ENCODE measurements around the gene RRM2.

RRM2 gene

DNA sequence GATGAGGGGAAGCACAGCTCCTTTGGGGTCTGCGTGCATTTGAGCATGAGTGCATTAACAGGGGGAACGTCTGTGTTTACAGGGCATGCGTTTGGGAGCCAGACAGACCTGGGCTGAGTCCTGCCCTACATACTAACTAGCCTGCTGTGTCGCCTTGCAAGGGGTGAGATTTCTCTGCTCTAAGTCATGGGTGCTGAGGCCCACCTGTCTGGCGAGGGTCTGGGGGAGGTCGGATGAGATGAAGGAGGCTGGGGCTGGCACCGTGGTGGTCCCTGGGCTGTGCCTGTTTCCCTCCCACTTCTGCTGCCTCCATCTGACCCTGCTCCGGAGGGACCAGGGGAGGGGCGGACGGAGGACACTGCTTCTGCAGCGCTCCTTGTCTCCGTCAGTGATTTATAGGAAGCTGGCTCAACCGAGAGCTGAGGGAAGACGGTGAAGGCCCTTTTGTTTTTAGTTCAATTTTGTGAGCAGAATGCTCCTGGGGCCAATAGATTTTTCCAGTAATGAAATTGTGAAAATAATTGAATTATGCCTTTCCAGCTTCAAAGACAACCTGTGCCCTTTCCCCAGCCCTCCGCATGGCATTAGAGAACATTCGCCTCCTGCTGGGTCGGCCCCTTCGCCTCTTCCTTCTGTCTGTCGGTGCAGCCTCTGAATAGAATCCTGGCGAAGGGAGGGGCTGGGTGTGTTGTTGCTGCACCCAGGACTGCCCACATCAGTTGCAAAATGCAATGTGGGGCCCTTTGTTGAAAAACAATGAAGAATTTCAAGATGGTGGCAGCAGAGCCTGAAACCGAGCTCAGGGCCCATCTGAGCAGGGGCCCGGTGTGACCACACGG is 49.7 kb downstream of the RRM2 start:
- no peak for DNase-seq (ENCODE audit: low spot score)

- no peak for DNase-seq (ENCODE audit: low spot score)
Observed at GRCh38 chr2:10173258-10174005, 50.9 kb downstream of the RRM2 start.

DNA sequence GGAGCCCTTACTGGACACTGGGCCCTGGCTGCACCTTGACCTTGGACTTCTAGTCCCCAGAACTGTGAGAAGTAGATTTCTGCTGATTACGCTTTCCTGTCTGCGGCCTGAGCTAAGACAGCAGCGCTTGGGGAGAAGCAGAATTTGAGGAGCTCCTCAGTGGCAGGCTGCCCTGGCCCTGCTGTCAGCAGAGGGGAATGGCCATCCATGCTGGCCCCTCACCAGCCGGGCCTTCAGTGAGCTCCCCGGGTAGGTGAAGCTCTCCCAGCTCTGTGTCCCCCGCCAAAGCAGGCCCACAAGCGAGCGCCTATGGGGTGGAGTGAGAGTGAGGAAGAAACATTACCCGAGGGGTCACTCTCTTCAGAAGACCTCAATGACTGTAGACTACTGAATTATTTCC is 51.6 kb downstream of the RRM2 start:
- DNase-seq (ENCODE audit: low spot score): no peak

DNA sequence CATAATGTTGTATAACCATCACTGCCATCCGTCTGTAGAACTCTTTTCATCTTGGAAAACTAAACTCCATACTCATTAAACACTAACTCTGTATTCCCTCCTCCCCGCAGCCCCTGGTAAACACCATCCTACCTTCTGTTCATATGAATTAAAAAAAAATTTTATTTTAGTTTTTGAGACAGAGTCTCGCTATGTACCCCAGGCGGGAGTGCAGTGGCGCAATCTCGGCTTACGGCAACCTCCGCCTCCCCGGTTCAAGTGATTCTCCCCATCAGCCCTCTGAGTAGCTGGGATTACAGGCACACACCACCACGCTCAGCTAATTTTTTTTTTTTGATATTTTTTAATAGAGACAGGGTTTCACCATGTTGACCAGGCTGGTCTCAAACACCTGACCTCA is 52.9 kb downstream of the RRM2 start:
- DNase-seq (ENCODE audit: low spot score): no peak

GRCh38 chr2:10178751-10179150 is 56.2 kb downstream of the RRM2 start:
- no peak for DNase-seq (ENCODE audit: low spot score)

DNA sequence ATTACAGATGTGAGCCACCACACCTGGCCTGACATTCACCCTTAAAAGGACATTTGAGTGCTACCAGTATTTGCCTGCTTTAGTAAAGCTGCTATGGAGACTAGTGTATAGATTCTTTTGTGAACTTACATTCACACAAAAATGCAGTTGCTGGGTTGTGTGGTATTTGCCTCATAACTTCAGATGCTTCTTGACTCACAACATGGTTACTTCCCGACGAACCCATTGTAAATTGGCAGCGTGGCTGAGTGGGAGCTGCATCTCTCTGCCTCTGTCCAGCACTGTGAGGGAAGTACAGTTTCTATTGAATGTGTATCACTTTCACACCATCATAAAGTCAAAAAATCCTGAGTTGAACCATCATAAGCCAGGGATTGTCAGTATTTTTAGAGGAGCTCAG is 56.9 kb downstream of the RRM2 start:
- DNase-seq (ENCODE audit: low spot score): no peak

GRCh38 chr2:10180229-10180628 is 57.7 kb downstream of the RRM2 start:
- DNase-seq (ENCODE audit: low spot score): no peak
